ENCODE data around the gene CRACR2B. TPM values are rescaled to one million over a fixed set of nuclear protein-coding genes. Genes with fewer than 3 reads are reported as not detected.

The CRACR2B gene
- total and polyA plus RNA-seq, 2 donors from 2014 or later = 16.5 to 22.6 TPM

DNA sequence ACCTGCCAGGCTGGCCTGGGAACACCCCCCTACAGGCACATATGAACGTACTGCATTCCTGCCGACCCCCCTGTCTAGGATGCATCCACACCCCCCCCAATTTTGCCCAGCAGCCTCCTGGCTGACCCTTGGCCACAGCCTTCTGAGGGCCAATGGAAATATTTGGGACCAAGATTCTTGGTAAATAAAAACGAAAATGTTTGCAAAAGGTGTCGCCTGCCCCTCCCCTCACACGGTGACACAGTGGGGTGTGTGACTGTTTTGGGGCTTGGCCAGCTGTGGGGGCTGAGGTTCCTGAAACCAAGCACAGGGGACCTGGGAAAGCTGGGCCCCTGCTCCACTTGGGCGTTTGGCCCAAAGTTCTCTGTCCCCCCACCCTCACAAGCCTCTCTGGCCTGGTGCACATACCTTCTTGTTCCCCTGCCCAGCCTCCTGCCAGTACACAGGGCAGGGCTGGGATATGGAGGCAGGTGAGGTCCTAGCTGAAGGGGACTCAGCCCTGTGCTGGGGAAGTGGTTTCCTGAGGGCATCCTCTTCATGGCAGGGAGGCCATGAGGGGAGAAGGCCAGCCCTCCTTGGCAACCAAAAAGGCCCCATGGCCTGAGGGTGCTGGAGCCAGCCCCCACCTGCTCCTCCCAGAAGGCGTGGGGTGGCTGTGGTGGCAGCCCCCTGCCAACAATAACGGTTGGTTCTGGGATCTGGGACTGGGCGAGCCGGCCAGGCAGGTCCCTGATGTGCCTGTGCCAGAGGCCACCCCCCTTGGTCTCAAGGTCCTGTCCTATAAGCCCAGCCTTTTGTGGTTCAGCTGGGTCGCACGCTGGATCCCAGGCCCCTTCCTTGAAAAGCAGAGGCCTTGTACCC lies 2.1 kb upstream of the CRACR2B start:
- no peak overlapping the region for H3K27ac ChIP-seq (ENCODE audit: low read depth in 2 of 2, low read length in 2 of 2)
- H3K27me3 ChIP-seq (ENCODE audit: control insufficient read depth, insufficient read depth, low read length) = no peaks in the 10 kb centered on the region
- DNase-seq = no peak
- TF ChIP-seq CTCF (IDR thresholded peaks at IDR 0.05; ENCODE audit: borderline replicate concordance, extremely low read depth, insufficient read depth) = no peak
- FAIRE-seq = no peak
- H3K9me3 ChIP-seq (ENCODE audit: control insufficient read depth in 2 of 3, insufficient read depth in 1 of 3, low read length in 3 of 3) = no peaks in the 10 kb centered on the region
- H3K4me1 ChIP-seq (ENCODE audit: control insufficient read depth in 2 of 3, insufficient read depth in 2 of 3, low read depth in 1 of 3, low read length in 3 of 3) = peaks cover 0 to 52% (median 30%) of the 10 kb centered on the region in 3 donors
- H3K9ac ChIP-seq (ENCODE audit: low read length in 3 of 3) = no peak overlapping the region
- H3K36me3 ChIP-seq (ENCODE audit: control insufficient read depth in 2 of 3, insufficient read depth in 3 of 3, low read length in 3 of 3) = peaks cover 0 to 4% (median 0%) of the 10 kb centered on the region in 3 donors
- H3K4me3 ChIP-seq (ENCODE audit: low read length in 3 of 3) = no peak overlapping the region
- intact Hi-C loops (cut with DNase I) = no loop called here

DNA sequence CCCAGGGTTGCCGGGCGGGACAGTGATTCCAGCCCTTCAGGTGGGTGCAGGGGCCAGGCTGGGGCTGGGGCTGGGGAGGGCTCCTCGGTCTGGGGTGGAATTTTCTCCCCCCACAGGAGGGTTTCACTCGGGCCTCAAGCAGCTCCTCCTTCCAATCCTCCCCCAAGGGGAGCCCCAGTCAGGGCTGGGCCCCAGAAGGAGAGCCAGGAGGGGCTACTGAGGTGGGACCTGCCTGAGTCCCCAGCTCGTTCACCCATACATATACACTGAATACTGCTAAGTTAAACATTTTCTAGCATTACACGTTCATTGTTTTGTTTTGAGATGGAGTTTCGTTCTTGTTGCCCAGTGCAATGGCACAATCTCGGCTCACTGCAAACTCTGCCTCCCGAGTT lies 1.5 kb upstream of the CRACR2B start:
- no peaks in the 10 kb centered on the region for H3K9me3 ChIP-seq (ENCODE audit: control insufficient read depth in 2 of 3, insufficient read depth in 1 of 3, low read length in 3 of 3)
- intact Hi-C loops (cut with DNase I) = no loop called here
- peaks cover 0 to 48% (median 24%) of the 10 kb centered on the region in 3 donors for H3K4me1 ChIP-seq (ENCODE audit: control insufficient read depth in 2 of 3, insufficient read depth in 2 of 3, low read depth in 1 of 3, low read length in 3 of 3)
- FAIRE-seq = no peak
- no peak overlapping the region for H3K4me3 ChIP-seq (ENCODE audit: low read length in 3 of 3)
- no peak for DNase-seq
- no peak overlapping the region for H3K27ac ChIP-seq (ENCODE audit: low read depth in 2 of 2, low read length in 2 of 2)
- TF ChIP-seq CTCF (IDR thresholded peaks at IDR 0.05; ENCODE audit: borderline replicate concordance, extremely low read depth, insufficient read depth) = no peak
- peaks cover 0 to 4% (median 0%) of the 10 kb centered on the region in 3 donors for H3K36me3 ChIP-seq (ENCODE audit: control insufficient read depth in 2 of 3, insufficient read depth in 3 of 3, low read length in 3 of 3)
- no peaks in the 10 kb centered on the region for H3K27me3 ChIP-seq (ENCODE audit: control insufficient read depth, insufficient read depth, low read length)
- H3K9ac ChIP-seq (ENCODE audit: low read length in 3 of 3) = no peak overlapping the region

DNA sequence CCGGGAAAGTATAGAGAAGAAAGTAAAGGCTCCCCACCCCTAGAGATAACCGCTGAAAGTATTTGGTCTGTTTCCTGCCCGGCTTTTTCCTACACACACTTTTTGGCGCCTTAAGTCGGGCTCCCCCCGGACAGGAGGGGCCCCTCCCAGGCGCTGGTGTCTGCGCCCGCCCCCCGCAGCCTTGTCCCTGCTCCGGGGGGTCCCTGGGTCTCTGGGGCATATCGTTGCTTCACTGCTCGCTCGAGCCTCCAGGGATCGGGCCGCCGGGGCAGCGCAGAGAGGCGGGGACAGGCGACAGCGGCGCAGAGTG lies 928 bp upstream of the CRACR2B start:
- no peaks in the 10 kb centered on the region for H3K9me3 ChIP-seq (ENCODE audit: control insufficient read depth in 2 of 3, insufficient read depth in 1 of 3, low read length in 3 of 3)
- peaks cover 0 to 42% (median 19%) of the 10 kb centered on the region in 3 donors for H3K4me1 ChIP-seq (ENCODE audit: control insufficient read depth in 2 of 3, insufficient read depth in 2 of 3, low read depth in 1 of 3, low read length in 3 of 3)
- TF ChIP-seq CTCF (IDR thresholded peaks at IDR 0.05; ENCODE audit: borderline replicate concordance, extremely low read depth, insufficient read depth) = no peak
- peaks cover 0 to 2% (median 0%) of the 10 kb centered on the region in 3 donors for H3K36me3 ChIP-seq (ENCODE audit: control insufficient read depth in 2 of 3, insufficient read depth in 3 of 3, low read length in 3 of 3)
- FAIRE-seq (no peak), DNase-seq (peak in 2 of 5 donors; percentile 31 to 72)
- no peaks in the 10 kb centered on the region for H3K27me3 ChIP-seq (ENCODE audit: control insufficient read depth, insufficient read depth, low read length)
- peak overlapping the region in 1 of 2 donors; percentile 32 for H3K27ac ChIP-seq (ENCODE audit: low read depth in 2 of 2, low read length in 2 of 2)
- H3K9ac ChIP-seq (ENCODE audit: low read length in 3 of 3) = peak overlapping the region in 1 of 3 donors; percentile 34
- H3K4me3 ChIP-seq (ENCODE audit: low read length in 3 of 3) = no peak overlapping the region
- intact Hi-C loops (cut with DNase I) = no loop called here

Data from kidney (tissue), 14 donors.